Suppressor macrophage treated with lipopolysaccharide for 1 hour (primary cell): ENCODE measurements around the gene KCNH1.

ENCODE experiments used
- DNase-seq, 3 donors: peaks; one replicate each; pipeline ENCODE4 v3.0.0-alpha.2; 2020 to 2022

The KCNH1 gene

GRCh38 chr1:210748796-210749195, 385.2 kb downstream of the KCNH1 start:
- no peak for DNase-seq

- DNase-seq = no peak
Measured at GRCh38 chr1:210747890-210748289, 386.1 kb downstream of the KCNH1 start.

DNA sequence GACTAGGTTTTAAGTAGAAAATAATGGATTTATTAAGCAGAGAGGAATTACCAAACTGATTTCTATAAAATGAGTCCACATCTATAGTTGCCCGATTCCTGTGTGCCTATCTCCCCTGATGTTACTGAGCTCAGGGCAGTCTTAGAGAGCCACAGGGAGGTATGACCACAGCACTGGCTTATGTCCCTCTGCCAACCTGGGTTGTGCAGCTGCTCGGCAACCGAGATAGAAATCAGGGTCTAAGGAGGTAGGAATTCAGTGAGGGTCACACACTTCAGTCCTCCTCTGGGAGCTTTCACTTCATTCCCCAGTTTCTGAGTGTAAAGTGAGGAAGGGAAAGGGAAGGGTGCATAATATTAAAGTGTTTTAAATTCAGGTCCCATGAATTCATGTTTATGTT, 386.8 kb downstream of the KCNH1 start:
- no peak for DNase-seq

- no peak for DNase-seq
Measured at GRCh38 chr1:210746024-210746731, 387.8 kb downstream of the KCNH1 start.

- DNase-seq = no peak
Measured at GRCh38 chr1:210743038-210743437, 390.9 kb downstream of the KCNH1 start.

- DNase-seq = no peak
Measured at GRCh38 chr1:210741564-210741963, 392.4 kb downstream of the KCNH1 start.

- DNase-seq = no peak
Measured at GRCh38 chr1:210739627-210740026, 394.3 kb downstream of the KCNH1 start.

- no peak for DNase-seq
Measured at GRCh38 chr1:210738256-210738655, 395.7 kb downstream of the KCNH1 start.

DNA sequence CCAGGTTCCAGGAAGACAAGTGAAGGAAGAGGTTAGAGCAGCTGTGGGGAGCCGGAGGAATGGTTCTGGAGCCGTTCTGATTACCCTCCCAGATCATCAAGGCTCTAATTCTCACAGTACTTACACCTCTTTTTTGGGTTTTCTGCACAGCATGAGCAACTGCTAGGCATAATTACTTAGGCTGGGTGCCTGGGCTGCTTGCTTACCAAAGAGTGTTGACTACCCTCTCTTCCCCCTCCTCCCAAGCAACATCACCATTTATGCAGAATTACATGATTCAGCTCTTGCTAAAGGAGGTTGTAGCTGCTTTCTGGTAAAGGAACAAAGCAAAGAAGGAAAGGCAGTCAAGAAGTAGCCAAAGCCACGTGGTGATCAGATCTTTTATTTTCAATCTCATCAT, 397.2 kb downstream of the KCNH1 start:
- DNase-seq = no peak

DNA sequence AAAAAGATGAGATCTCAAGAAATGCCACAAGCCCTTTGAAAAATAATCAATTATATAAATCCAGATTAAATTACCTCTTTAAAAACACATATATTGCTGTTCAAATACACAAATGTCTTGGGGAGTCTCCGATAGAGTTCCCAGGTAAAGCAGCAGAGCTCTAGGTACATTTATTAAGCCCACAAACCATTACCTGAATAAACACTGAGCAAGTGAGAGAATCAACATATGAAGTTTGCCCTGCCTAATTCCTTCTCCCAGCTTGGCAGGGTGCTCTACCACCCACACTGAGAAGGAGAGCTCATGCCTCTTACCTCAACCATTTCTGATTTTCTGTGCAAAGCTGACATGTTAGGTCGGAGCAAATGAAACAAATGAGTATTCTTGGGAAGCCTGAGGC, 402.4 kb downstream of the KCNH1 start:
- no peak for DNase-seq

- no peak for DNase-seq
Measured at GRCh38 chr1:210731193-210731592, 402.8 kb downstream of the KCNH1 start.

- DNase-seq = no peak
Measured at GRCh38 chr1:210730023-210730422, 403.9 kb downstream of the KCNH1 start.

DNA sequence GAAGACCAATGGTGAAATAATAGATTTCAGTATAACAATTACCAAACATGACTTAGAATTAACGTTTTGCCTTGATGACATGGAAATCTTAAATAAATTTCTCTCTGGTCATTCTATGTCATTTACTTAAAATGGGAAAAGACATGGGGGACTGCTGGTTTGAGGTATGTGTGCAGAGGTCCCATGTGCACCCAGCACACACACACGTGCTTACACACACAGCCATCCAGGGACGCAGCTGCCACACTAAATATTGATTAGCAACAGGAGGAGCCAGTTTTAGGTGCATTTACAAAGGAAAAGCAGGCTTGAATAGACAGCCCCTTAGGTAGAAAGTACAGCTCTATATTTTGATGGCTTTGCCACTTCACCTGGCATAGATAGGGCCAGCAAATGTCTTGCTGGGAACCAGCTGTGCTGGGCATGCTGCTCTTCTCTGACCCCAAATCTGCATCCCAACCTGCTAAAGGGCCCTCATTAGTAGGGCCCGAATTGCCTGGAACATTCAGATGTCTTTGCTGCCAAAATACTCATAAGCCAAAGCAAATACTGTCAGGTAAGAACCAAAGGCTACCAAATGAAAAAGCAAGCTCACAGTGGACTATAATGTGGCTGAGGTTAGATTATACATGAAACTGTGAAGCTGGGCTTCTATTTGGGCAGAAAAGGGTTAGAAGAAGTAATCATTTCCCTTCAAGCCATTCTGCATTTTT, 405.4 kb downstream of the KCNH1 start:
- DNase-seq = no peak

DNA sequence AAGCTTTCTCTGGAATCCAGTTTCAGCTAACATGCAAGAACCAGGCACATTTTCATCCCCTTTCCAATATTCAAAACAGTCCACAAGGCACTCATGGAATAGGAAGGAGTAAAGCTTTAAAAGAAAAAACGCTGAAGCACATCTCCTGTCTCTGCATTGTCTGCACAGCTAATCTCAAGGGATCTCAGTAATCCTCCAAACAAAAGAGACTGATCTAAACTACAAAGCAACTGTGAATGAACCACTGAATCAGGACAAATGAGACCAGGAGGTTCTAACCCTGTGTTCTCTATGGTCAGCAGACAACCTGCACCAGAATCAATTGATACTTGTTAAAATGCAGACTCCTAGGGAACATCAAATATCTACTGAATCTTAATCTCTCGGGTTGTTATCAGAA, 406.2 kb downstream of the KCNH1 start:
- DNase-seq = no peak

DNA sequence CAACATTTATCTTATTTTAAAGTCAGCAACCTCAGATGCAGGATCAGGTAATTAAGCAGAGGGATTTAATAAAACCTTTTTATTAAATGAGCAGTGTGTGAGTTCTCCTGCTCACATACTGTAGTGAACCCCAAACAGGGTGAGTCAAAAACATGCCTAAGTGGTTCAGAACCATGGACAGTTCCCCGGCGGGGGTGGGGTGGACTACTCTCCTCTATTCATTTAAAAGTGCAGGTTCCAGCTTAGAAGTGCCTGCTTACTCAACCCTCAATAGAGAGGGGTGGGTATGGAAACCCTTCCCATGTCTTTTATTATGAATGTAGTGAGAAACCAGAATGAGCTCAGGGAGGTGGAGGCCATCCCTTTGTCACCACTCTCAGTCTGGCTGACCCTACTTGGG, 407.3 kb downstream of the KCNH1 start:
- peak; percentile 36 to 70 (median 44) for DNase-seq

DNA sequence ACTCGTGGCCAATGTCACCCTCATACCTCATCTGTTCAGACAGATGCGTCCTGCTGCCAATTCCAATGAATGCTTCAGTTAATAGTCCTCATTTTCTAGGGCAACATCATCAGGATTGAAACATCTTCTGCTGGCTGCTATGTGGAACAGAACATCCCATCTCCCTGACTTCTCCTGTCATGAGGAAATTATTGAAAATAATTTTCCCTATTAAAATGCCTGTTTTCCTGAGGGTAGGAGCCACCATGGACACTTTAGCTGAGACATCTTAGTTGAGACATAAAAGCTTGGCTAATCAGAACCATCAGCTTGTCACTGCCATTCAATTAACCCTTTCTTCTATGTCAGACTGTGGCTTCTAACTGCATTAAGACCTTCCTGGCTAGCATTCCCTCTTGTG, 409.2 kb downstream of the KCNH1 start:
- no peak for DNase-seq

- DNase-seq = no peak
Measured at GRCh38 chr1:210723646-210724045, 410.3 kb downstream of the KCNH1 start.

DNA sequence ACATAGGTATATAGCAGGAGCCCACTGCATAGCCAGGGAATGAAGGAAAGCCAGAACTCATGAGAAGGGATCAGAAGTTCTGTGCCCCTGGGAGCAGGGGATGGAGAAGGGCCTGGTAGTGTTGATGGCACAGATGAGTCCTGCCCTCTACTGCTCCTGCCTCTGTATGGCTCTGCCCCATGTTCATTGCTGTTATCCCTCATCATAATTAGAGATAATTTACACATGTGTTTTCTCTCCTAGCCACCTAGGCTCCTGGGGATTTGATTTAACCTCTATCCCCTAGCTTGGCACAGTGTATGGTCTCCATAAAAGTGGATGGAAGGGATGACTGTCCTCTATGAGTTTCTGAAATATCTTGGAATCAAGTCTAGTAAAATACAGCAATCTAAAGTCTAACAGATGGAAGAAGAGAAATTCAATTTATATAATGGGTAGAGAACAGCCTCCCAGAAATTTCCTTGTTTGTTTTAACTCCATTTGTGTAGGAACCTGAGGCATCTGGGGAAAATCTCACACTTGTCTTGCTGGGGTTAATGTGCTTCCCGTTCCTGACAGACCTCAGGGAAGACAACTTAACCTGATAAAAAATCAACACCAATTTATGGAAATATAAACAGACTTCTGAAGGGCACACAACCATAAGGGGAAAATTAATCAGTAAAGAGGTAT, 411.4 kb downstream of the KCNH1 start:
- DNase-seq = no peak

GRCh38 chr1:210715072-210715471, 418.9 kb downstream of the KCNH1 start:
- peak; percentile 43 to 62 (median 61) for DNase-seq

DNA sequence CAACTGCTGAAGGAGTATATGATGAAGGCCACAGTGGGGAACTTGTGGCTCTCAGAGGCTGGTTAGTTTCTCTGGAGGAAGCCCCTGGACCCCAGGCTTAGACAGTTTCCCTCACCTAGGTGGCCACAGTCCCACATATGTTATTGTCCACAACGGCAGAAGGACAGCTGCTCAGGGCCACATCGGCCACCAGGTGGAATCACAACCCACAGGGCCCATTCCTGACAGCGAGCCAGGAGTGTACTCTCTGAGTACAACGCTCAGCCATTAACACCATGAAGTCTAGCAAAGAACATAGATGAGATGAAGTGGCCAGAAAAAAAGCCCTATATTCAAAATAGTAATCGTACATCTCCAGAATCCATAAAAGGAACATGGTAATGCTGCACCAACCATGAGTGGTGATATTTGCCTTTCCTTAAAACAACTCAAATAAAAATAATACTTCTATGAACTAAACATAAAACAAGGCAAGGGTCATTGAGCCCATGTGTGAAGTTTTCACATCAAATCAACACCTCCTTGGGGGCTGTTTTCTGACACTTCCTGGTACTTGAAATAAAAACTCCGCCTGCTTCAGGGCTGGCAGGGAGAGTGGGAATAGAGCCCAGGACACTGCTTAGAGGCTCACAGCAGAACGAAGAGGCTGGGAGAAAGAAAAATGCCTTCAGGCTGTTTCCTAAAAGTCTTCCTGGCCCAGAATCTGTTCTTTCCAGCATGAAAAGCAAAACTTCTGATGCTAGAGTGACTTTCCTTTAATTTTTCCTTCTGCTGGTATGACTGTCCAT, 421.9 kb downstream of the KCNH1 start:
- DNase-seq = no peak

GRCh38 chr1:210709701-210710100, 424.2 kb downstream of the KCNH1 start:
- peak; percentile 8 to 43 (median 28) for DNase-seq

DNA sequence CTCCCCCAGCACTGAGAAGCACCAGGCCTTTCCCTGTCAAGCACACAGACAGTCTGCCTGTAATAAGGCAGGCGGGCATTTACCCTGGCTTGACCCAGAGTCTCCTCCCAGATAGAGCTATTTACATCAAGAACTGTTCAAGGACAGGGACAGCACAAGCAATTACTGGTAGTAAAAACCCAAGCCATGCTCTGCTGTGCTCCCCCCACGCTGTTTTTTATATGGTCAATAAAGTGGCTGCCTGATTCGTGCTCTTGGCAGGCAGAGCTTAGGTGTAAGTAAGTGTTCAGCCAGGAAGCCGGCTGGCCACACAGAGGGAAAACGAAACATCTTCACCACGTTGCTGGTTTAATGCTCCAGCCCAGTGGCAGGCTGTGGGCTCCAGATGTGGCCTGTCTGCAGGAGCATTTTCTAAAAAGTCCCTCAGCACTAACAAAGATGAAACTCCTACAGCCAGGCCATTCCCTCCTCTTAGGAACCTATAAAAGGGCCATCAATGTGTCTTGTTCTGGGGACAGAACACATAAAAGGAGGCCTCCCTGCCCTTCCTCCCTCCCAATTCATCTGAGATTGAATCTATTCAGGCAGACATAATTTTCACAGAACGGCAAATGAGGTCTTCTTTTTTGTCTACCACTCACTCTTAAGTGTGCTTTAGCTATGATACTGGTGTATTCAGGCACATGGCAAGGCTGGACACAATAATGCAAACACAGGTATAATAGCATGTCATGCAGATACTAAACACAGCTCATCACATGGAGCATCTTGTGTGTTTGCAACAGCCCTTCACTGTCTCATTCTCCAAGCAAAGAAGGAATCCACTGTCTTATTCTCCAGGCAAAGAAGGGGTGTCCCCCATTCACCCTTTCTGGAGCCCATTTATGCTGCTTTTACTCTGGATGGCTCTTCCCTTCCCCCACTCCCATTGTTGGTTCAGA, 426.4 kb downstream of the KCNH1 start:
- DNase-seq = no peak
